DND-41 (cell line): ENCODE data around the gene CLEC17A.

Source experiments
- EZH2 ChIP-seq: IDR thresholded peaks from 3 replicates; pipeline ENCODE4 v1.6.1; 2012; ENCODE audit warnings: borderline replicate concordance, low read depth, mild to moderate bottlenecking, moderate library complexity, low read length, inconsistent platforms; ENCODE audit not compliant: severe bottlenecking
- TF ChIP-seq, protein P1 (sequence below): IDR thresholded peaks from 2 replicates; pipeline ENCODE4 v1.5.1; 2012; ENCODE audit warnings: borderline replicate concordance, low read length, moderate library complexity, mild to moderate bottlenecking; ENCODE audit not compliant: poor library complexity, severe bottlenecking; ENCODE audit errors: extremely low read depth

DNA sequence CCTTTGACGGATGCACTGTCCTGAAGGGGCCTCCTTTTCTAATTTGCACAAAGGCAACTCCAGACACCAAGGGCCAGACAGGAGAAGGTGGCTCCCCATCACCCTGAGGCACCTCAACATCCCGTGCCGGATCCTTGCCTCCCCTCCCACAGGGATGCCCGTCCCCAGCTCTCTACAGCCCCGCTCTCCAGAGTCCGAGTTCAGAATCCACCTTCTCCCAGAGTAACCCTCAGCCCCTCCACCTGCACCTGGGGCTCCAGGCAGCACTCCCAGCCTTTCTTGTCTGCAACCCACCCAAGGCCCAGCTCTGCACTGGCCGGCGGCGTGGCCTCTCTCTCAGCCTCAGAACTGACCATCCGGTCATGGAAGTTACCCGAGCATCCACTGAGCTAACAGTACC lies 15.8 kb upstream of the CLEC17A start:
- TF ChIP-seq, protein P1, sequence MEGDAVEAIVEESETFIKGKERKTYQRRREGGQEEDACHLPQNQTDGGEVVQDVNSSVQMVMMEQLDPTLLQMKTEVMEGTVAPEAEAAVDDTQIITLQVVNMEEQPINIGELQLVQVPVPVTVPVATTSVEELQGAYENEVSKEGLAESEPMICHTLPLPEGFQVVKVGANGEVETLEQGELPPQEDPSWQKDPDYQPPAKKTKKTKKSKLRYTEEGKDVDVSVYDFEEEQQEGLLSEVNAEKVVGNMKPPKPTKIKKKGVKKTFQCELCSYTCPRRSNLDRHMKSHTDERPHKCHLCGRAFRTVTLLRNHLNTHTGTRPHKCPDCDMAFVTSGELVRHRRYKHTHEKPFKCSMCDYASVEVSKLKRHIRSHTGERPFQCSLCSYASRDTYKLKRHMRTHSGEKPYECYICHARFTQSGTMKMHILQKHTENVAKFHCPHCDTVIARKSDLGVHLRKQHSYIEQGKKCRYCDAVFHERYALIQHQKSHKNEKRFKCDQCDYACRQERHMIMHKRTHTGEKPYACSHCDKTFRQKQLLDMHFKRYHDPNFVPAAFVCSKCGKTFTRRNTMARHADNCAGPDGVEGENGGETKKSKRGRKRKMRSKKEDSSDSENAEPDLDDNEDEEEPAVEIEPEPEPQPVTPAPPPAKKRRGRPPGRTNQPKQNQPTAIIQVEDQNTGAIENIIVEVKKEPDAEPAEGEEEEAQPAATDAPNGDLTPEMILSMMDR = no peak
- TF ChIP-seq EZH2 = no peak
